Spleen (tissue), 11 donors: ENCODE results near the gene PPP4C. TPM values are rescaled to one million over a fixed set of nuclear protein-coding genes. Genes with fewer than 3 reads are reported as not detected.

Source experiments
- DNase-seq: peaks from one replicate; pipeline ENCODE4 v3.0.0-alpha.2; 2020
- H3K27ac ChIP-seq, 8 donors: fragments of 200-600 bp; sonication (generic) in 7 of 8; 1 replicate in 4 of 8; 2 replicates in 4 of 8; pipeline versions ENCODE4 v1.5.0 to v1.8.0; 2016 to 2021; ENCODE audit warnings: inconsistent platforms in 4 of 8, mild to moderate bottlenecking in 4 of 8, moderate library complexity in 1 of 8
- H3K27me3 ChIP-seq, 7 donors: fragments of 200-600 bp; sonication (generic) in 6 of 7; replicated peaks in 1 of 7; 1 replicate in 4 of 7; 2 replicates in 3 of 7; pipeline versions ENCODE4 v1.5.0 to v1.8.0; 2016 to 2021; ENCODE audit warnings: inconsistent platforms in 3 of 7, mild to moderate bottlenecking in 1 of 7
- H3K36me3 ChIP-seq, 6 donors: fragments of 200-600 bp; sonication (generic) in 5 of 6; 1 replicate in 4 of 6; 2 replicates in 2 of 6; pipeline versions ENCODE4 v1.5.0 to v1.8.0; 2016 to 2021; ENCODE audit warnings: inconsistent platforms in 2 of 6
- H3K4me1 ChIP-seq, 6 donors: fragments of 200-600 bp; sonication (generic) in 5 of 6; 1 replicate in 3 of 6; 2 replicates in 3 of 6; pipeline versions ENCODE4 v1.5.0 to v1.8.0; 2016 to 2021; ENCODE audit warnings: inconsistent platforms in 3 of 6
- H3K4me3 ChIP-seq, 8 donors: fragments of 200-600 bp; sonication (generic) in 7 of 8; 1 replicate in 4 of 8; 2 replicates in 4 of 8; pipeline versions ENCODE4 v1.5.0 to v1.8.0; 2016 to 2021; ENCODE audit warnings: inconsistent platforms in 4 of 8, mild to moderate bottlenecking in 4 of 8, moderate library complexity in 2 of 8
- H3K9me3 ChIP-seq, 8 donors: fragments of 200-600 bp; sonication (generic) in 7 of 8; 1 replicate in 4 of 8; 2 replicates in 4 of 8; pipeline versions ENCODE4 v1.5.0 to v1.8.0; 2016 to 2021; ENCODE audit warnings: inconsistent platforms in 4 of 8
- CTCF ChIP-seq, 11 experiments: fragments of 200-600 bp in 7 of 11; fragments of 450-650 bp in 4 of 11; sonication (generic) in 4 of 11; IDR thresholded peaks in 8 of 11; conservative IDR thresholded peaks in 3 of 11; 1 replicate in 7 of 11; 2 replicates in 4 of 11; pipeline versions ENCODE4 v1.4.0 to v1.8.0; 2016 to 2021; ENCODE audit warnings: antibody characterized with exemption in 11 of 11, inconsistent platforms in 4 of 11, mild to moderate bottlenecking in 1 of 11
- POLR2A ChIP-seq, 3 donors: fragments of 450-650 bp; IDR thresholded peaks; one replicate each; pipeline ENCODE4 v1.5.1; 2017; ENCODE audit warnings: antibody characterized with exemption in 3 of 3, mild to moderate bottlenecking in 1 of 3
- POLR2AphosphoS5 ChIP-seq, 3 donors: sonication (generic); formaldehyde crosslinking; IDR thresholded peaks; one replicate each; pipeline ENCODE4 v1.5.1; 2017; ENCODE audit warnings: antibody characterized with exemption in 3 of 3
- WGBS, 5 donors: extraction: QIAGEN DNeasy Blood & Tissue Kit in 3 of 5; methylation state at CpG; one replicate each; pipeline versions ENCODE4 v1.1.5 to v1.1.7; 2013 to 2018; 5-methylcytosine and 5-hydroxymethylcytosine counted together
- intact Hi-C: fragments of 100-400 bp; cut with DNase I; formaldehyde crosslinking; loops from one replicate; pipeline ENCODE4 v1.15.0; 2023; ENCODE audit warnings: low total_unique reads
- polyA plus RNA-seq, 3 donors: library from polyadenylated mRNA; stranded (reverse); fragments of 200-250 nt; gene quantifications; one replicate each; pipeline ENCODE4 v1.2.1, GENCODE V29; 2013
- total RNA-seq, 7 donors: library from RNA; depleted of rRNA in 3 of 7; stranded (reverse); fragments of >200 nt in 3 of 7; fragmentation: NEBNext Ultra II Directional in 4 of 7; extraction: Animal tissue kit (Norgen Biotek cat#: 25700) in 4 of 7; gene quantifications; one replicate each; pipeline versions ENCODE4 v1.1.0 to v1.2.1, GENCODE V29; 2016 to 2021
- donor health status: healthy with polysubstance abuse.
- donor health status: DM: no; HTN: no; CAD: no; lungs with moderate emphysema.
- donor health status: DM: no; HTN: no; CAD: no.
- donor health status: Bipolar disorder and iron deficiency.
- donor health status: healthy.
- donor health status: DM: no; HTN: no; CAD: no.
- donor health status: DM: yes; HTN: yes; CAD: no.

Gene PPP4C
- total and polyA plus RNA-seq, 10 donors: 43.9 to 128 (median 76.1) TPM

GRCh38 chr16:30117768-30118167 lies 42.0 kb downstream of the PPP4C start:
- Histone ChIP-seq H3K4me3 (no peak overlapping the region), H3K36me3 (peaks cover 0 to 89% (median 51%) of the 10 kb centered on the region in 6 donors), H3K27ac (no peak overlapping the region), H3K27me3 (no peaks in the 10 kb centered on the region), H3K4me1 (peaks cover 12 to 56% (median 36%) of the 10 kb centered on the region in 6 donors), H3K9me3 (no peaks in the 10 kb centered on the region)
- intact Hi-C loops: no loop called here
- no peak for DNase-seq
- 89 to 98% (median 96%) methylated on average over 7 to 10 of the region's 10 CpGs for WGBS, 5 donors
- no peak for TF ChIP-seq CTCF (IDR thresholded peaks at IDR 0.05 in 8 of 11, conservative IDR thresholded peaks at IDR 0.05 in 3 of 11)
- TF ChIP-seq POLR2AphosphoS5 (IDR thresholded peaks at IDR 0.05): no peak
- no peak for TF ChIP-seq POLR2A (IDR thresholded peaks at IDR 0.05)

- peak overlapping the region in 1 of 8 donors; percentile 93 for H3K27ac ChIP-seq
- H3K36me3 ChIP-seq: peaks cover 0 to 72% (median 43%) of the 10 kb centered on the region in 6 donors
- H3K9me3 ChIP-seq: no peaks in the 10 kb centered on the region
- WGBS, 5 donors: 94 to 100% (median 96%) methylated on average over 2 of the region's 2 CpGs
- no peaks in the 10 kb centered on the region for H3K27me3 ChIP-seq
- no peak for DNase-seq
- TF ChIP-seq POLR2A (IDR thresholded peaks at IDR 0.05) (no peak), POLR2AphosphoS5 (IDR thresholded peaks at IDR 0.05) (no peak), CTCF (IDR thresholded peaks at IDR 0.05 in 8 of 11, conservative IDR thresholded peaks at IDR 0.05 in 3 of 11) (no peak)
- peaks cover 12 to 54% (median 36%) of the 10 kb centered on the region in 6 donors for H3K4me1 ChIP-seq
- intact Hi-C loops: no loop called here
- H3K4me3 ChIP-seq: no peak overlapping the region
Measured at GRCh38 chr16:30119428-30119827, 43.6 kb downstream of the PPP4C start.

GRCh38 chr16:30120340-30121105 lies 44.7 kb downstream of the PPP4C start:
- H3K36me3 ChIP-seq: peaks cover 0 to 61% (median 33%) of the 10 kb centered on the region in 6 donors
- peak overlapping the region; percentile 88 to 96 (median 94) for H3K27ac ChIP-seq
- no peak overlapping the region for H3K4me3 ChIP-seq
- intact Hi-C loops: no loop called here
- no peaks in the 10 kb centered on the region for H3K27me3 ChIP-seq
- WGBS, 5 donors: 83 to 93% (median 86%) methylated on average over 3 of the region's 3 CpGs
- H3K9me3 ChIP-seq: no peaks in the 10 kb centered on the region
- TF ChIP-seq POLR2A (IDR thresholded peaks at IDR 0.05): no peak
- DNase-seq: no peak
- H3K4me1 ChIP-seq: peaks cover 12 to 50% (median 35%) of the 10 kb centered on the region in 6 donors

GRCh38 chr16:30121741-30122571 lies 46.2 kb downstream of the PPP4C start:
- Histone ChIP-seq H3K36me3 (peaks cover 0 to 47% (median 19%) of the 10 kb centered on the region in 6 donors), H3K27me3 (no peaks in the 10 kb centered on the region), H3K9me3 (no peaks in the 10 kb centered on the region), H3K4me1 (peaks cover 12 to 50% (median 34%) of the 10 kb centered on the region in 6 donors), H3K4me3 (peak overlapping the region; percentile 62 to 93 (median 73)), H3K27ac (peak overlapping the region; percentile 88 to 96 (median 94))
- intact Hi-C loops: no loop called here
- 29 to 72% (median 59%) methylated on average over 25 to 31 of the region's 31 CpGs for WGBS, 5 donors
- DNase-seq: peak; percentile 88
- TF ChIP-seq CTCF (IDR thresholded peaks at IDR 0.05 in 8 of 11, conservative IDR thresholded peaks at IDR 0.05 in 3 of 11) (no peak), POLR2AphosphoS5 (IDR thresholded peaks at IDR 0.05) (peak; percentile 44 to 71 (median 70)), POLR2A (IDR thresholded peaks at IDR 0.05) (peak in 1 of 3 donors; percentile 54)
